K562 (cell line): ENCODE results near the gene TIMM50. TPM values are rescaled to one million over a fixed set of nuclear protein-coding genes. Genes with fewer than 3 reads are reported as not detected.
A peak's percentile ranks its signal among the peaks of the same experiment; 100 is the strongest.

Experiments
- ARID1B ChIP-seq: fragments of 450-650 bp; IDR thresholded peaks from 2 replicates; pipeline ENCODE4 v1.6.1; 2016; ENCODE audit warnings: antibody characterized with exemption, mild to moderate bottlenecking, inconsistent platforms
- DDX20 ChIP-seq: fragments of 450-650 bp; IDR thresholded peaks from 2 replicates; pipeline ENCODE4 v1.6.1; 2016; ENCODE audit warnings: missing genetic modification characterization, low read depth, mild to moderate bottlenecking, missing compliant biosample characterization, moderate library complexity
- HNRNPUL1 ChIP-seq: fragments of 200-400 bp; formaldehyde crosslinking; IDR thresholded peaks from 2 replicates; pipeline ENCODE4 v1.6.1; 2017; ENCODE audit warnings: low read length
- IFI16 ChIP-seq: fragments of 250-450 bp; sonication (Bioruptor Pico); IDR thresholded peaks from 2 replicates; pipeline ENCODE4 v2.1.2; 2022; ENCODE audit warnings: mild to moderate bottlenecking, inconsistent platforms
- PKNOX1 ChIP-seq: fragments of 450-650 bp; IDR thresholded peaks from 2 replicates; pipeline ENCODE4 v1.6.1; 2016
- TSC22D4 ChIP-seq: fragments of 450-650 bp; IDR thresholded peaks from 2 replicates; pipeline ENCODE4 v1.6.1; 2016; ENCODE audit warnings: missing genetic modification characterization, missing biosample characterization, control low read depth
- ZBTB40 ChIP-seq, 2 experiments: fragments of 450-650 bp in 1 of 2; sonication (generic) in 1 of 2; formaldehyde crosslinking in 1 of 2; IDR thresholded peaks; 2 replicates each; pipeline versions ENCODE4 v1.7.1 to v1.9.0; 2016 to 2022; ENCODE audit warnings: inconsistent platforms in 1 of 2, mild to moderate bottlenecking in 1 of 2, missing genetic modification reagents in 1 of 2
- ZNF146 ChIP-seq: IDR thresholded peaks from one replicate; pipeline ENCODE4 v1.6.1; 2018; ENCODE audit warnings: missing compliant biosample characterization; ENCODE audit not compliant: unreplicated experiment
- ZNF24 ChIP-seq: fragments of 450-650 bp; IDR thresholded peaks from 2 replicates; pipeline ENCODE4 v1.6.1; 2016
- ZNF274 ChIP-seq: IDR thresholded peaks from 2 replicates; pipeline ENCODE4 v1.6.1; 2011; ENCODE audit warnings: low read depth, mild to moderate bottlenecking, low read length, moderate library complexity, borderline replicate concordance
- polyA plus RNA-seq, 8 experiments: library from polyadenylated mRNA; depleted of rRNA in 4 of 8; stranded (reverse) in 5 of 8; unstranded in 3 of 8; fragments of >200 nt; fragmentation: Nextera tagmentation in 2 of 8; fragmentation: Illumina TruSeq in 1 of 8; extraction: Ambion mirVana in 2 of 8; extraction: Trizol in 1 of 8; gene quantifications; 2 replicates each; pipeline versions ENCODE4 v1.2.1 to v1.2.3, GENCODE V29; 2011 to 2014; ENCODE audit warnings: inconsistent platforms in 1 of 8, missing spikeins in 1 of 8
- total RNA-seq, 7 experiments: library from RNA; depleted of rRNA in 6 of 7; stranded (reverse); fragments of >200 nt in 6 of 7; fragmentation: Illumina TruSeq in 2 of 7; extraction: Trizol in 2 of 7; gene quantifications; 2 replicates each; pipeline versions ENCODE4 v1.2.1 to v1.2.3, GENCODE V29; 2011 to 2021; ENCODE audit warnings: low replicate concordance in 1 of 7
- TF ChIP-seq, protein P1 (sequence below): fragments of 250-450 bp; sonication (Bioruptor Pico); IDR thresholded peaks from 2 replicates; pipeline ENCODE4 v1.8.0; 2021; ENCODE audit warnings: borderline replicate concordance, mild to moderate bottlenecking, moderate library complexity; ENCODE audit not compliant: poor library complexity, severe bottlenecking

The TIMM50 gene
- total and polyA plus RNA-seq, 9 of the 15 experiments (the other 6 are each of a cell fraction or from before 2014, with no cell fraction given), result 28.3 to 221 (median 170) TPM

- no peak for TF ChIP-seq ZBTB40 (IDR thresholded peaks at IDR 0.05)
- no peak for TF ChIP-seq ZBTB40 (CRISPR knock-in tag; IDR thresholded peaks at IDR 0.05)
- TF ChIP-seq IFI16, result no peak
- no peak for TF ChIP-seq ZNF274
- no peak for TF ChIP-seq TSC22D4
- TF ChIP-seq, protein P1, sequence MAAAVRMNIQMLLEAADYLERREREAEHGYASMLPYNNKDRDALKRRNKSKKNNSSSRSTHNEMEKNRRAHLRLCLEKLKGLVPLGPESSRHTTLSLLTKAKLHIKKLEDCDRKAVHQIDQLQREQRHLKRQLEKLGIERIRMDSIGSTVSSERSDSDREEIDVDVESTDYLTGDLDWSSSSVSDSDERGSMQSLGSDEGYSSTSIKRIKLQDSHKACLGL (CRISPR knock-in tag), result no peak
- no peak for TF ChIP-seq ZNF24
- no peak for TF ChIP-seq ZNF146 (CRISPR knock-in tag)
- no peak for TF ChIP-seq PKNOX1
- peak; percentile 16; the same call in 1 of the 2 replicates for TF ChIP-seq ARID1B
- no peak for TF ChIP-seq HNRNPUL1
- no peak for TF ChIP-seq DDX20 (tag)
Observed at GRCh38 chr19:39436350-39436716, 44.3 kb upstream of the TIMM50 start (continued).
